Measurements from ENCODE around the gene EPHA10.

The EPHA10 gene

GRCh38 chr1:37723072-37723389 is 41.9 kb downstream of the EPHA10 start:
- Histone ChIP-seq H3K27ac (ENCODE audit: insufficient read depth, low read depth, low read length, poor library complexity, severe bottlenecking) (no peak overlapping the region), H3K27me3 (ENCODE audit: control insufficient read depth, insufficient read depth, low read length, poor library complexity, severe bottlenecking) (peaks cover 3% of the 10 kb centered on the region), H3K4me1 (ENCODE audit: control insufficient read depth, insufficient read depth, low read length) (peaks cover 23% of the 10 kb centered on the region), H3K9me3 (ENCODE audit: control insufficient read depth, low read length) (no peaks in the 10 kb centered on the region), H3K36me3 (ENCODE audit: control insufficient read depth, insufficient read depth, low read length) (no peaks in the 10 kb centered on the region), H3K4me3 (ENCODE audit: insufficient read depth, low read depth, low read length) (no peak overlapping the region)
- 88 to 89% methylated on average over 6 of the region's 6 CpGs for WGBS, 2 experiments

GRCh38 chr1:37722181-37723071 is 42.5 kb downstream of the EPHA10 start:
- 91% methylated on average over 14 of the region's 14 CpGs for WGBS, 2 experiments
- H3K9me3 ChIP-seq (ENCODE audit: control insufficient read depth, low read length) = no peaks in the 10 kb centered on the region

GRCh38 chr1:37721565-37721964 is 43.4 kb downstream of the EPHA10 start:
- Histone ChIP-seq H3K4me1 (ENCODE audit: control insufficient read depth, insufficient read depth, low read length) (peaks cover 16% of the 10 kb centered on the region), H3K4me3 (ENCODE audit: insufficient read depth, low read depth, low read length) (no peak overlapping the region), H3K36me3 (ENCODE audit: control insufficient read depth, insufficient read depth, low read length) (no peaks in the 10 kb centered on the region), H3K27ac (ENCODE audit: insufficient read depth, low read depth, low read length, poor library complexity, severe bottlenecking) (no peak overlapping the region), H3K9me3 (ENCODE audit: control insufficient read depth, low read length) (no peaks in the 10 kb centered on the region), H3K27me3 (ENCODE audit: control insufficient read depth, insufficient read depth, low read length, poor library complexity, severe bottlenecking) (no peaks in the 10 kb centered on the region)
- 77% methylated on average over 19 of the region's 19 CpGs for WGBS, 2 experiments

More at GRCh38 chr1:37722181-37723071, 42.5 kb downstream of the EPHA10 start:
- Histone ChIP-seq H3K27me3 (ENCODE audit: control insufficient read depth, insufficient read depth, low read length, poor library complexity, severe bottlenecking) (no peaks in the 10 kb centered on the region), H3K27ac (ENCODE audit: insufficient read depth, low read depth, low read length, poor library complexity, severe bottlenecking) (no peak overlapping the region), H3K36me3 (ENCODE audit: control insufficient read depth, insufficient read depth, low read length) (no peaks in the 10 kb centered on the region), H3K4me3 (ENCODE audit: insufficient read depth, low read depth, low read length) (no peak overlapping the region), H3K4me1 (ENCODE audit: control insufficient read depth, insufficient read depth, low read length) (peaks cover 23% of the 10 kb centered on the region)

- H3K27ac ChIP-seq (ENCODE audit: insufficient read depth, low read depth, low read length, poor library complexity, severe bottlenecking) = no peak overlapping the region
- H3K4me1 ChIP-seq (ENCODE audit: control insufficient read depth, insufficient read depth, low read length) = peaks cover 16% of the 10 kb centered on the region
- 94% methylated on average over 22 of the region's 22 CpGs for WGBS, 2 experiments
Measured at GRCh38 chr1:37720231-37721130, 44.4 kb downstream of the EPHA10 start.

GRCh38 chr1:37719572-37720195 is 45.2 kb downstream of the EPHA10 start:
- WGBS, 2 experiments = 90 to 91% methylated on average over 13 of the region's 13 CpGs

More at GRCh38 chr1:37720231-37721130, 44.4 kb downstream of the EPHA10 start:
- no peaks in the 10 kb centered on the region for H3K36me3 ChIP-seq (ENCODE audit: control insufficient read depth, insufficient read depth, low read length)
- H3K4me3 ChIP-seq (ENCODE audit: insufficient read depth, low read depth, low read length) = no peak overlapping the region
- no peaks in the 10 kb centered on the region for H3K27me3 ChIP-seq (ENCODE audit: control insufficient read depth, insufficient read depth, low read length, poor library complexity, severe bottlenecking)
- H3K9me3 ChIP-seq (ENCODE audit: control insufficient read depth, low read length) = no peaks in the 10 kb centered on the region

GRCh38 chr1:37718901-37719571 is 45.9 kb downstream of the EPHA10 start:
- Histone ChIP-seq H3K9me3 (ENCODE audit: control insufficient read depth, low read length) (no peaks in the 10 kb centered on the region), H3K27me3 (ENCODE audit: control insufficient read depth, insufficient read depth, low read length, poor library complexity, severe bottlenecking) (no peaks in the 10 kb centered on the region), H3K4me3 (ENCODE audit: insufficient read depth, low read depth, low read length) (no peak overlapping the region), H3K27ac (ENCODE audit: insufficient read depth, low read depth, low read length, poor library complexity, severe bottlenecking) (no peak overlapping the region), H3K4me1 (ENCODE audit: control insufficient read depth, insufficient read depth, low read length) (peaks cover 20% of the 10 kb centered on the region), H3K36me3 (ENCODE audit: control insufficient read depth, insufficient read depth, low read length) (no peaks in the 10 kb centered on the region)
- WGBS, 2 experiments = 92 to 95% methylated on average over 15 of the region's 15 CpGs

More at GRCh38 chr1:37719572-37720195, 45.2 kb downstream of the EPHA10 start:
- H3K9me3 ChIP-seq (ENCODE audit: control insufficient read depth, low read length) = no peaks in the 10 kb centered on the region
- no peaks in the 10 kb centered on the region for H3K27me3 ChIP-seq (ENCODE audit: control insufficient read depth, insufficient read depth, low read length, poor library complexity, severe bottlenecking)
- peaks cover 16% of the 10 kb centered on the region for H3K4me1 ChIP-seq (ENCODE audit: control insufficient read depth, insufficient read depth, low read length)
- H3K27ac ChIP-seq (ENCODE audit: insufficient read depth, low read depth, low read length, poor library complexity, severe bottlenecking) = no peak overlapping the region
- H3K4me3 ChIP-seq (ENCODE audit: insufficient read depth, low read depth, low read length) = no peak overlapping the region
- H3K36me3 ChIP-seq (ENCODE audit: control insufficient read depth, insufficient read depth, low read length) = no peaks in the 10 kb centered on the region

DNA sequence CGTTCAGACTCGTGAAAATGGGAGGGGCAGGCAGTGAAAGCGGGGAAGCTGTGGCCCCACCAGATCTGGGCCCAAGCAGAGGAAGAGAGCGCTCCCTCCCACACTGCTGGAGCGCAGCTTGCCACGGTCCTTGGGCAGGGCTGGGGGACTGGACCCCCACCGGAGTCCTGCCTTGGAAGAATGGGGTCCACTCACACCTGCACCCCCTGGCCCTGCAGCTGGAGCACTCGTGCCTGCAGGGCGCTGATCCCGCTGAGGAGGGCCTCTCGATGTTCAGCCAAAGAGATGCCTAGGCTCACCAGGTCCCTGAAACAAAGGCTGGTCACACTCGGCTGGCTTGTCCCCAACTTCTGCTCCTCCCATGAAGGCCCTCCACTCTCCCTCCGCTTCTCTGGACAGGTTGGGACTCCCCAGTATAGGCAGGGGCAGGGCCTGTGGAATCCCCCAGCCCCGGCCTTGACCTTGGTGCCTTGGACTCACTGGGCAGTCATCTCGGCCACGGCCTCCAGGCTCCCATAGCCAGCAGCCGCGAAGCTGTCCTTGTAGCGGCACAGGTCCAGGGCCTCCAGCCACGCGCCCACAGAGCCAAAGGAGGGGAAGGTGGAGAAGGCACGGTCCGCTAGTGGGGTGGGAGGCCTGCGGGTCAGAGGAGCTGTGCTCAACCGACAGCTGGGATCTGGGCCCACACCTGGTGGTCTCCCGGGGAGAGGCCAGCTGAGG is 46.6 kb downstream of the EPHA10 start:
- Histone ChIP-seq H3K36me3 (ENCODE audit: control insufficient read depth, insufficient read depth, low read length) (no peaks in the 10 kb centered on the region), H3K9me3 (ENCODE audit: control insufficient read depth, low read length) (no peaks in the 10 kb centered on the region), H3K4me1 (ENCODE audit: control insufficient read depth, insufficient read depth, low read length) (peaks cover 13% of the 10 kb centered on the region), H3K27ac (ENCODE audit: insufficient read depth, low read depth, low read length, poor library complexity, severe bottlenecking) (no peak overlapping the region), H3K4me3 (ENCODE audit: insufficient read depth, low read depth, low read length) (no peak overlapping the region), H3K27me3 (ENCODE audit: control insufficient read depth, insufficient read depth, low read length, poor library complexity, severe bottlenecking) (no peaks in the 10 kb centered on the region)
- WGBS, 2 experiments = 90 to 92% methylated on average over 26 of the region's 26 CpGs

- H3K27ac ChIP-seq (ENCODE audit: insufficient read depth, low read depth, low read length, poor library complexity, severe bottlenecking) = no peak overlapping the region
- H3K4me3 ChIP-seq (ENCODE audit: insufficient read depth, low read depth, low read length) = no peak overlapping the region
- H3K36me3 ChIP-seq (ENCODE audit: control insufficient read depth, insufficient read depth, low read length) = no peaks in the 10 kb centered on the region
- peaks cover 6% of the 10 kb centered on the region for H3K4me1 ChIP-seq (ENCODE audit: control insufficient read depth, insufficient read depth, low read length)
- 89% methylated on average over 6 of the region's 6 CpGs for WGBS, 2 experiments
- H3K9me3 ChIP-seq (ENCODE audit: control insufficient read depth, low read length) = no peaks in the 10 kb centered on the region
- H3K27me3 ChIP-seq (ENCODE audit: control insufficient read depth, insufficient read depth, low read length, poor library complexity, severe bottlenecking) = no peaks in the 10 kb centered on the region
Measured at GRCh38 chr1:37717631-37718030, 47.3 kb downstream of the EPHA10 start.

DNA sequence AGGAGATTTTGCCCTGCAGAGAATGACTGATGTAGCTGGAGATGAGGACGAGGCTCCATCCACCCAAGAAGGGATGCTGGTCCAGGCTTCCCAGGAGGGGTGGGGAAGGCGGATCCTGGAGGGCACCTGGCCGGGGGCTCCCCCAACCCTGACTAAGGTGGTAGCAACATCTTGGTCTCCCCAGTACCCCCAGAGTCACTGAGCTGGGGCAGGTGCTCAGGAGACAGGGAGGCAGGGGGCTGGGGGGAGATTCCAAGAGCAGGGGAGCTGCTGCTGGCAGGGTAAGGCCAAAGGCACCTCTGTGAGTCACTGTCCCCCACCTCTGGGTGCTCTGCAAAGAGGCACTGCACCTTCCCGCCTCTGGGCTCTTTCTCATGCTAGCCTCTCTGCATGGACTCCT is 48.6 kb downstream of the EPHA10 start:
- Histone ChIP-seq H3K27me3 (ENCODE audit: control insufficient read depth, insufficient read depth, low read length, poor library complexity, severe bottlenecking) (no peaks in the 10 kb centered on the region), H3K9me3 (ENCODE audit: control insufficient read depth, low read length) (no peaks in the 10 kb centered on the region), H3K36me3 (ENCODE audit: control insufficient read depth, insufficient read depth, low read length) (no peaks in the 10 kb centered on the region), H3K4me3 (ENCODE audit: insufficient read depth, low read depth, low read length) (no peak overlapping the region), H3K4me1 (ENCODE audit: control insufficient read depth, insufficient read depth, low read length) (peaks cover 6% of the 10 kb centered on the region), H3K27ac (ENCODE audit: insufficient read depth, low read depth, low read length, poor library complexity, severe bottlenecking) (no peak overlapping the region)
- 88 to 89% methylated on average over 4 of the region's 4 CpGs for WGBS, 2 experiments

All from ectodermal cell (in vitro differentiated cells).